Stimulated activated CD4-positive, alpha-beta T cell treated with anti-CD3 and anti-CD28 coated beads, Interleukin-2, amount 100 ng/mL, for 48 hours (primary cell): Measurements from ENCODE around the gene ATE1.
"Not testable (repeated sequence)": the region's sequence is repeated elsewhere in the genome, so short reads cannot be mapped to it uniquely, and the experiment has no call there.

Source experiments
- DNase-seq, 2 donors: peaks; one replicate each; pipeline ENCODE4 v3.0.0-alpha.2; 2020

ATE1 gene

GRCh38 chr10:121781101-121781500 lies 146.7 kb downstream of the ATE1 start:
- DNase-seq = no peak

- no peak for DNase-seq
Measured at GRCh38 chr10:121774813-121775212, 153.0 kb downstream of the ATE1 start.

- no peak for DNase-seq
Measured at GRCh38 chr10:121774404-121774803, 153.4 kb downstream of the ATE1 start.

- no peak for DNase-seq
Measured at GRCh38 chr10:121772884-121773283, 154.9 kb downstream of the ATE1 start.

- DNase-seq = no peak
Measured at GRCh38 chr10:121772406-121772805, 155.4 kb downstream of the ATE1 start.

GRCh38 chr10:121771966-121772365 lies 155.9 kb downstream of the ATE1 start:
- no peak for DNase-seq

GRCh38 chr10:121766426-121766825 lies 161.4 kb downstream of the ATE1 start:
- DNase-seq = no peak

- DNase-seq = no peak
Measured at GRCh38 chr10:121765204-121765603, 162.6 kb downstream of the ATE1 start.

GRCh38 chr10:121764233-121764942 lies 163.4 kb downstream of the ATE1 start:
- DNase-seq = no peak

- DNase-seq = not testable (repeated sequence)
Measured at GRCh38 chr10:121757241-121757640, 170.6 kb downstream of the ATE1 start.

- not testable (repeated sequence) for DNase-seq
Measured at GRCh38 chr10:121755496-121755895, 172.3 kb downstream of the ATE1 start.

GRCh38 chr10:121754666-121755065 lies 173.2 kb downstream of the ATE1 start:
- DNase-seq = no peak

- DNase-seq = no peak
Measured at GRCh38 chr10:121753726-121754476, 173.9 kb downstream of the ATE1 start.

- no peak for DNase-seq
Measured at GRCh38 chr10:121751191-121751760, 176.6 kb downstream of the ATE1 start.

- no peak for DNase-seq
Measured at GRCh38 chr10:121747163-121747775, 180.6 kb downstream of the ATE1 start.

- DNase-seq = no peak
Measured at GRCh38 chr10:121741248-121741792, 186.5 kb downstream of the ATE1 start.

GRCh38 chr10:121740069-121740468 lies 187.8 kb downstream of the ATE1 start:
- DNase-seq = no peak

- no peak for DNase-seq
Measured at GRCh38 chr10:121739114-121739513, 188.7 kb downstream of the ATE1 start.

- DNase-seq = no peak
Measured at GRCh38 chr10:121736315-121737130, 191.3 kb downstream of the ATE1 start.

GRCh38 chr10:121735263-121735662 lies 192.6 kb downstream of the ATE1 start:
- DNase-seq = no peak

GRCh38 chr10:121734589-121735045 lies 193.2 kb downstream of the ATE1 start:
- DNase-seq = no peak
